GM19463 (cell line): Measurements from ENCODE around the gene SERPINB11.
"Not testable (repeated sequence)": the region's sequence is repeated elsewhere in the genome, so short reads cannot be mapped to it uniquely, and the experiment has no call there.

ENCODE experiments used
- ATAC-seq: cut with Tn5 transposase; IDR thresholded peaks from one replicate; pipeline ENCODE4 v1.9.1; 2021; ENCODE audit warnings: mild to moderate bottlenecking, moderate library complexity; ENCODE audit not compliant: unreplicated experiment

SERPINB11 gene

GRCh38 chr18:63702660-63703059, at the start of gene SERPINB11:
SERPINB11 (plus strand) TSS chr18:63702960; CDS start chr18:63710194, 7,234 bp downstream.
- ATAC-seq, result no peak

GRCh38 chr18:63658920-63659319, 43.8 kb upstream of the SERPINB11 start:
- not testable (repeated sequence) for ATAC-seq

GRCh38 chr18:63661750-63662149, 41.0 kb upstream of the SERPINB11 start, which contains the start of gene SERPINB3:
SERPINB3 (minus strand) TSS chr18:63661893; CDS start chr18:63661216, 677 bp downstream.
- ATAC-seq, result not testable (repeated sequence)

- ATAC-seq, result no peak
Observed at GRCh38 chr18:63664571-63664970, 38.2 kb upstream of the SERPINB11 start.

- no peak for ATAC-seq
Observed at GRCh38 chr18:63676526-63677323, 26.0 kb upstream of the SERPINB11 start.

GRCh38 chr18:63677500-63678225, 25.1 kb upstream of the SERPINB11 start:
- no peak for ATAC-seq

GRCh38 chr18:63679820-63680606, 22.7 kb upstream of the SERPINB11 start:
- no peak for ATAC-seq

- no peak for ATAC-seq
Observed at GRCh38 chr18:63681449-63682340, 21.1 kb upstream of the SERPINB11 start.

- ATAC-seq, result no peak
Observed at GRCh38 chr18:63683152-63683551, 19.6 kb upstream of the SERPINB11 start.

GRCh38 chr18:63683890-63684289, 18.9 kb upstream of the SERPINB11 start:
- ATAC-seq, result no peak

GRCh38 chr18:63684718-63685117, 18.0 kb upstream of the SERPINB11 start:
- no peak for ATAC-seq

GRCh38 chr18:63686871-63687270, 15.9 kb upstream of the SERPINB11 start:
- ATAC-seq, result no peak

GRCh38 chr18:63689064-63689463, 13.7 kb upstream of the SERPINB11 start:
- ATAC-seq, result no peak

GRCh38 chr18:63697097-63697660, 5.6 kb upstream of the SERPINB11 start:
- no peak for ATAC-seq

- no peak for ATAC-seq
Observed at GRCh38 chr18:63700501-63700900, 2.3 kb upstream of the SERPINB11 start.

GRCh38 chr18:63701952-63702351, 808 bp upstream of the SERPINB11 start:
- no peak for ATAC-seq

GRCh38 chr18:63705401-63705800, 2.6 kb downstream of the SERPINB11 start:
- ATAC-seq, result no peak

GRCh38 chr18:63707816-63708215, 5.1 kb downstream of the SERPINB11 start:
- no peak for ATAC-seq

- no peak for ATAC-seq
Observed at GRCh38 chr18:63708650-63709049, 5.9 kb downstream of the SERPINB11 start.
